Measurements from ENCODE around the gene ID3.

DNA sequence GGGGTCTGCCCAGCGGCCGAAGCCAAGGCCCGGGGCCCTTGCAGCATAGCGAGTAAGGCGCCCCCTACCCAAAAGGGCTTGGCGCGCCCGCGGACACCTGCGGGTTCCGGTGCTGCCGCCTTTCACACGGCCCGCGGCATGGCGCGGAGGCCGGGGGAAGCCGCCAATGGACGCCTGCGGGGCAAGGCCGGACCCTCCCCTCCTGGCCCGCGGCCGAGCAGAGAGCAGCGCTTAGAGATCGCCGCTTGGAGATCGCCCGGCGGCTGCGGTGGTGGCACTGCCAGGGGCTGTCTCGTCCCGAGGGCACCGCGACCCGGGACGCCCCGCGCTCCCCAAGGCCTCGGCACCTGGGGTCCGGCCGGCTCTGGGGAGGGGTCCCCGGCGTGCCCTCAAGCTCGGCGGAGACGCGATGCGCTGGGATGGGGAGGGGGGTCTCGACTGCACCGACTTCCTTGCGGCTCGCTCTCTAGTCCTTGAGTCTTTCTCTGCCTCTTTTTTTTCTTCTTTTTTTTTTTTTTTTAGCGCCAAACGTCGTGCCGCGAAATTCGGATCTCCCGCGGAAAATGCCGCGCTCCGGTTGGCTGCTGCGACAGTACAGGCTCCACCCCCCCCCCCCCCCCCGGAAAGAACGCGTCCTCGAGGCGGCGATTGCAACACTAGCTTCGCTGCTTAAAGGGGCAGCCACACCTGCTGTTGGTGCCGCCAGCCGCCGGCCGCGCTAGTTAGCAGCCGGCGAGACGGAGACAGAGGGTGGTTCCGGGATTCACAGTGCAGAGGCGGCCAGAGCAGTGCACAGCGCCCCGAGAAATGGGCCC, 28.3 kb downstream of the ID3 start, which contains the start of gene E2F2:
- peak; percentile 74 to 88 (median 83) for TF ChIP-seq POLR2AphosphoS5 (IDR thresholded peaks at IDR 0.05)
- TF ChIP-seq, protein P1, sequence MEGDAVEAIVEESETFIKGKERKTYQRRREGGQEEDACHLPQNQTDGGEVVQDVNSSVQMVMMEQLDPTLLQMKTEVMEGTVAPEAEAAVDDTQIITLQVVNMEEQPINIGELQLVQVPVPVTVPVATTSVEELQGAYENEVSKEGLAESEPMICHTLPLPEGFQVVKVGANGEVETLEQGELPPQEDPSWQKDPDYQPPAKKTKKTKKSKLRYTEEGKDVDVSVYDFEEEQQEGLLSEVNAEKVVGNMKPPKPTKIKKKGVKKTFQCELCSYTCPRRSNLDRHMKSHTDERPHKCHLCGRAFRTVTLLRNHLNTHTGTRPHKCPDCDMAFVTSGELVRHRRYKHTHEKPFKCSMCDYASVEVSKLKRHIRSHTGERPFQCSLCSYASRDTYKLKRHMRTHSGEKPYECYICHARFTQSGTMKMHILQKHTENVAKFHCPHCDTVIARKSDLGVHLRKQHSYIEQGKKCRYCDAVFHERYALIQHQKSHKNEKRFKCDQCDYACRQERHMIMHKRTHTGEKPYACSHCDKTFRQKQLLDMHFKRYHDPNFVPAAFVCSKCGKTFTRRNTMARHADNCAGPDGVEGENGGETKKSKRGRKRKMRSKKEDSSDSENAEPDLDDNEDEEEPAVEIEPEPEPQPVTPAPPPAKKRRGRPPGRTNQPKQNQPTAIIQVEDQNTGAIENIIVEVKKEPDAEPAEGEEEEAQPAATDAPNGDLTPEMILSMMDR (IDR thresholded peaks at IDR 0.05 in 8 of 11, conservative IDR thresholded peaks at IDR 0.05 in 3 of 11) = peak in 1 of 11 experiments; percentile 19
- TF ChIP-seq POLR2A (IDR thresholded peaks at IDR 0.05) = no peak
